Gastrocnemius medialis (tissue), 4 donors: ENCODE data around the gene GNAO1.

Experiments
- CTCF ChIP-seq, 5 experiments: fragments of 450-650 bp in 3 of 5; fragments of 200-600 bp in 2 of 5; sonication (generic) in 2 of 5; IDR thresholded peaks in 4 of 5; conservative IDR thresholded peaks in 1 of 5; 1 replicate in 4 of 5; 2 replicates in 1 of 5; pipeline ENCODE4 v1.5.1; 2016 to 2019; ENCODE audit warnings: antibody characterized with exemption in 5 of 5, mild to moderate bottlenecking in 3 of 5, moderate library complexity in 3 of 5
- POLR2A ChIP-seq, 2 donors: fragments of 450-650 bp; IDR thresholded peaks; one replicate each; pipeline ENCODE4 v1.6.1; 2017; ENCODE audit warnings: antibody characterized with exemption in 2 of 2, mild to moderate bottlenecking in 2 of 2, moderate library complexity in 2 of 2

- TF ChIP-seq POLR2A (IDR thresholded peaks at IDR 0.05): no peak
- TF ChIP-seq CTCF (IDR thresholded peaks at IDR 0.05 in 4 of 5, conservative IDR thresholded peaks at IDR 0.05 in 1 of 5): no peak
These were observed 146.6 kb downstream of the GNAO1 start for GRCh38 chr16:56337858-56338325.
